Loucy (cell line): ENCODE results near the gene SPINT2.

ENCODE experiments used
- EZH2phosphoT487 ChIP-seq: fragments of 200-600 bp; IDR thresholded peaks from 2 replicates; pipeline ENCODE4 v1.6.1; 2018; ENCODE audit warnings: antibody characterized with exemption, mild to moderate bottlenecking, moderate library complexity, borderline replicate concordance
- TF ChIP-seq, protein P1 (sequence below): fragments of 200-600 bp; sonication (generic); conservative IDR thresholded peaks from 2 replicates; pipeline ENCODE4 v1.5.1; 2014; ENCODE audit warnings: mild to moderate bottlenecking, antibody characterized with exemption, low read length

DNA sequence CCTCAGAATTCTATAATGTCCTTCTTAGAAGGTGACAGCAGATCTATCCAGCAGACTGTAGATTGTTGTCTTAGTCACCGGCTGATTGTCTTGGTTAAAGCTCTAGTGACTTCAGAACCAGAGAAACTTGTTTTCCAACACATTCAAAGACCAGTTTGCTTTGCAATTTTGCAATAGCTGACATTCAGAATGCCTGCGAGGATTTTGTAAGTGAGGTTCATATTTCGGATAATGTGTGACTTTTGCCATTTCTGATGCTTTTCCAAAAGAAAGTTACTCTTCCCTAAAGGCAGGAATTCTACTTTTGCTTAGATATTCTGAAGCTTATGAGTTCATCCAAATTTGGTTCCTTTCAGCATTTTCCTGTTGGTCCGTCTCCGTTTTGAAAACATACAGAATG, 13.2 kb downstream of the SPINT2 start:
- TF ChIP-seq, protein P1, sequence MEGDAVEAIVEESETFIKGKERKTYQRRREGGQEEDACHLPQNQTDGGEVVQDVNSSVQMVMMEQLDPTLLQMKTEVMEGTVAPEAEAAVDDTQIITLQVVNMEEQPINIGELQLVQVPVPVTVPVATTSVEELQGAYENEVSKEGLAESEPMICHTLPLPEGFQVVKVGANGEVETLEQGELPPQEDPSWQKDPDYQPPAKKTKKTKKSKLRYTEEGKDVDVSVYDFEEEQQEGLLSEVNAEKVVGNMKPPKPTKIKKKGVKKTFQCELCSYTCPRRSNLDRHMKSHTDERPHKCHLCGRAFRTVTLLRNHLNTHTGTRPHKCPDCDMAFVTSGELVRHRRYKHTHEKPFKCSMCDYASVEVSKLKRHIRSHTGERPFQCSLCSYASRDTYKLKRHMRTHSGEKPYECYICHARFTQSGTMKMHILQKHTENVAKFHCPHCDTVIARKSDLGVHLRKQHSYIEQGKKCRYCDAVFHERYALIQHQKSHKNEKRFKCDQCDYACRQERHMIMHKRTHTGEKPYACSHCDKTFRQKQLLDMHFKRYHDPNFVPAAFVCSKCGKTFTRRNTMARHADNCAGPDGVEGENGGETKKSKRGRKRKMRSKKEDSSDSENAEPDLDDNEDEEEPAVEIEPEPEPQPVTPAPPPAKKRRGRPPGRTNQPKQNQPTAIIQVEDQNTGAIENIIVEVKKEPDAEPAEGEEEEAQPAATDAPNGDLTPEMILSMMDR = no peak
- TF ChIP-seq EZH2phosphoT487 = no peak
